Lung (tissue), 12 donors: ENCODE data around the gene ARHGEF19. TPM values are rescaled to one million over a fixed set of nuclear protein-coding genes. Genes with fewer than 3 reads are reported as not detected.
"Not testable (repeated sequence)": the region's sequence is repeated elsewhere in the genome, so short reads cannot be mapped to it uniquely, and the experiment has no call there.

ENCODE experiments used
- ATAC-seq: fragments of 200-7000 bp; cut with Tn5 transposase; one replicate; pipeline ENCODE4 v1.9.1; 2020; ENCODE audit warnings: moderate number of reproducible peaks; ENCODE audit not compliant: insufficient read depth, low FRiP score
- DNase-seq, 3 donors: peaks; one replicate each; pipeline ENCODE4 v3.0.0-alpha.2; 2013 to 2017
- H3K27ac ChIP-seq, 2 donors: one replicate each; pipeline ENCODE4 v1.5.1; 2013; ENCODE audit warnings: mild to moderate bottlenecking in 2 of 2, moderate library complexity in 2 of 2, control low read depth in 1 of 2, inconsistent platforms in 1 of 2, low read depth in 1 of 2, low read length in 1 of 2
- H3K27me3 ChIP-seq, 3 donors: one replicate each; pipeline ENCODE4 v1.5.1; 2013; ENCODE audit warnings: low read length in 2 of 3; ENCODE audit not compliant: control insufficient read depth in 3 of 3, insufficient read depth in 3 of 3
- H3K36me3 ChIP-seq, 4 donors: one replicate each; pipeline ENCODE4 v1.5.1; 2013; ENCODE audit warnings: low read length in 4 of 4, mild to moderate bottlenecking in 1 of 4, moderate library complexity in 1 of 4; ENCODE audit not compliant: control insufficient read depth in 4 of 4, insufficient read depth in 4 of 4
- H3K4me1 ChIP-seq, 5 donors: one replicate each; pipeline ENCODE4 v1.5.1; 2013; ENCODE audit warnings: low read length in 5 of 5, mild to moderate bottlenecking in 2 of 5, moderate library complexity in 1 of 5; ENCODE audit not compliant: control insufficient read depth in 5 of 5, insufficient read depth in 5 of 5
- H3K4me3 ChIP-seq: one replicate; pipeline ENCODE4 v1.5.1; 2013; ENCODE audit warnings: mild to moderate bottlenecking, control low read depth, moderate library complexity
- H3K9ac ChIP-seq, 2 donors: one replicate each; pipeline ENCODE4 v1.5.1; 2013; ENCODE audit warnings: low read length in 2 of 2, control low read depth in 1 of 2; ENCODE audit not compliant: insufficient read depth in 1 of 2
- H3K9me3 ChIP-seq, 4 donors: one replicate each; pipeline ENCODE4 v1.5.1; 2013; ENCODE audit warnings: low read length in 3 of 4, mild to moderate bottlenecking in 1 of 4, moderate library complexity in 1 of 4; ENCODE audit not compliant: control insufficient read depth in 4 of 4, insufficient read depth in 3 of 4
- CTCF ChIP-seq: IDR thresholded peaks from 2 replicates; pipeline ENCODE4 v1.5.1; 2012; ENCODE audit warnings: mild to moderate bottlenecking; ENCODE audit errors: control extremely low read depth, extremely low read depth
- WGBS, 2 donors: extraction: QIAGEN DNeasy Blood & Tissue Kit; methylation state at CpG; one replicate each; pipeline ENCODE4 v1.1.7; 2013; 5-methylcytosine and 5-hydroxymethylcytosine counted together
- polyA plus RNA-seq, 2 donors: library from polyadenylated mRNA; stranded (reverse); fragments of 200-250 nt; gene quantifications; one replicate each; pipeline ENCODE4 v1.2.1, GENCODE V29; 2013
- total RNA-seq, 2 donors: library from RNA; depleted of rRNA in 1 of 2; stranded (reverse); fragments of >200 nt in 1 of 2; gene quantifications; one replicate each; pipeline ENCODE4 v1.2.1, GENCODE V29; 2014 to 2021
- donor health status: control.
- donor health status: control.
- donor health status: Bipolar disorder and iron deficiency.
- donor health status: healthy.
- donor health status: DM: yes; HTN: yes; CAD: no.

ARHGEF19 gene
- total and polyA plus RNA-seq, 4 donors = 9.5 to 17.3 (median 14.8) TPM

- H3K9me3 ChIP-seq = no peaks in the 10 kb centered on the region
- H3K27me3 ChIP-seq = no peaks in the 10 kb centered on the region
- no peak overlapping the region for H3K27ac ChIP-seq
- DNase-seq = no peak
- WGBS, 2 donors = 87 to 95% methylated on average over 9 of the region's 9 CpGs
- TF ChIP-seq CTCF = no peak
- ATAC-seq = no peak
- peaks cover 6 to 18% (median 14%) of the 10 kb centered on the region in 4 donors for H3K36me3 ChIP-seq
- no peak overlapping the region for H3K9ac ChIP-seq
- peaks cover 0 to 6% (median 0%) of the 10 kb centered on the region in 5 donors for H3K4me1 ChIP-seq
- H3K4me3 ChIP-seq = no peak overlapping the region
Measured at GRCh38 chr1:16258591-16259135, 46.2 kb upstream of the ARHGEF19 start.

GRCh38 chr1:16257968-16258367, 45.5 kb upstream of the ARHGEF19 start:
- 92 to 93% methylated on average over 3 of the region's 3 CpGs for WGBS, 2 donors
- no peak overlapping the region for H3K27ac ChIP-seq
- peaks cover 8 to 23% (median 14%) of the 10 kb centered on the region in 4 donors for H3K36me3 ChIP-seq
- no peak for TF ChIP-seq CTCF
- H3K9me3 ChIP-seq = no peaks in the 10 kb centered on the region
- peaks cover 0 to 6% (median 0%) of the 10 kb centered on the region in 5 donors for H3K4me1 ChIP-seq
- ATAC-seq (no peak), DNase-seq (no peak)
- no peaks in the 10 kb centered on the region for H3K27me3 ChIP-seq
- no peak overlapping the region for H3K4me3 ChIP-seq
- H3K9ac ChIP-seq = no peak overlapping the region

GRCh38 chr1:16257556-16257955, 45.1 kb upstream of the ARHGEF19 start:
- H3K9ac ChIP-seq, DNase-seq, H3K4me1 ChIP-seq, H3K4me3 ChIP-seq, H3K9me3 ChIP-seq, H3K27ac ChIP-seq, ATAC-seq, H3K27me3 ChIP-seq: not testable (repeated sequence)
- peaks cover 10 to 26% (median 14%) of the 10 kb centered on the region in 4 donors for H3K36me3 ChIP-seq
- WGBS, 2 donors = 85 to 90% methylated on average over 3 of the region's 3 CpGs

GRCh38 chr1:16256478-16256877, 44.0 kb upstream of the ARHGEF19 start:
- no peak overlapping the region for H3K27ac ChIP-seq
- H3K4me3 ChIP-seq = no peak overlapping the region
- no peak overlapping the region for H3K9ac ChIP-seq
- no peak for DNase-seq
- H3K4me1 ChIP-seq = peaks cover 0 to 6% (median 0%) of the 10 kb centered on the region in 5 donors
- peaks cover 15 to 29% (median 18%) of the 10 kb centered on the region in 4 donors for H3K36me3 ChIP-seq
- WGBS, 2 donors = 84 to 97% methylated on average over 4 of the region's 4 CpGs
- H3K9me3 ChIP-seq = no peaks in the 10 kb centered on the region
- H3K27me3 ChIP-seq = no peaks in the 10 kb centered on the region
- TF ChIP-seq CTCF = no peak
- no peak for ATAC-seq
